Measurements from ENCODE around the gene KRT85. TPM values are rescaled to one million over a fixed set of nuclear protein-coding genes. Genes with fewer than 3 reads are reported as not detected.

Gene KRT85
- total RNA-seq, 2 experiments from 2014 or later = not detected

DNA sequence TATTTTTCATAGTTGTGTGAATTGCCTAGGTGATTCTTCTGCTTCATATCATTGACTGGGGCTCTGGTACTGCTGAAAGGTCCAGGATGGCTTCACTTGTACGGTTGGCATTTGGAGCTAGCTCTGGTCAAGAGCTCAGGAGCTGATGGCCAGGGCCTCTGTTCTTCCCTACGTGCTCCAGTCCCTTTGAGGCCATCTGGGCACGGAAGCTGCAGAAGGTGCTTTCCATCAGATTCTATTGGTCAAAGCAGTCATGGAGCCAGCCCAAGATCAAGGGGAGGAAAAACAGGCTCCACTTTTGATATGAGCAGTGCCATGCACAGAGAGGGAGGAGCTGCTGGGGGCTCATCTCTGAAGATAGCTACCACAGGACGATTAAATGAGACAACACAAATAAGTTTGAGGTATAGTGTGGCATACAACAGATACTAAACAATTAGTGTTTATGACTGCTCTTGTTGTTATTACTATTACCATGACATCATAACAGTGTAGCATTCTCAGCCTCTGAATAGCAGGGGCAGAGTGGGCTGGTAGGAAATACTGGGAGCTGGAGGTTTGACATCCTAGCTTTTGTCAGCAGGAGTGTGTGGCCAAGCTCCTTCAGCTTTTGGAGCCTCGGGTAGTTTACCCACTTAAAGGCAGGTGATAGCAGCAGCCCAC, 56.5 kb downstream of the KRT85 start:
- Mint-ChIP-seq H3K27ac (no peak overlapping the region), H3K36me3 (ENCODE audit: low read depth) (no peaks in the 10 kb centered on the region), H3K4me3 (no peak overlapping the region), H3K9me3 (no peaks in the 10 kb centered on the region), H3K4me1 (peaks cover 13% of the 10 kb centered on the region), H3K27me3 (peaks cover 69% of the 10 kb centered on the region)
- POLR2A ChIA-PET = interaction anchor here (1.4 kb wide), 1 partner anchor 16 kb away, joined by 4 read pairs; no protein-coding TSS in a partner anchor
- DNase-seq = no peak
- CTCF ChIA-PET = interaction anchor here (0.8 to 7.1 kb wide), 7 partner anchors 11 to 154 kb away, joined by 3 to 50 read pairs (median 3); no protein-coding TSS in a partner anchor

Other genes with a start within 250 kb of the KRT85 start
- not detected for gene KRT80, start 175.5 kb downstream of the KRT85 start, total RNA-seq
- gene KRT7, start 134.2 kb downstream of the KRT85 start, total RNA-seq = 1 to 10 TPM; 9.1 to 9.3 TPM
- under 1 TPM; 0.23 to 0.30 TPM for gene KRT86, start 92.8 kb downstream of the KRT85 start, total RNA-seq
- gene KRT81, start 75.9 kb downstream of the KRT85 start, total RNA-seq = not detected
- gene KRT83, start 46.1 kb downstream of the KRT85 start, total RNA-seq = not detected
- not detected for gene KRT84, start 18.2 kb upstream of the KRT85 start, total RNA-seq
- not detected for gene KRT82, start 38.9 kb upstream of the KRT85 start, total RNA-seq
- not detected for gene KRT75, start 66.9 kb upstream of the KRT85 start, total RNA-seq
- not detected for gene KRT6B, start 84.7 kb upstream of the KRT85 start, total RNA-seq
- not detected for gene KRT6C, start 106.3 kb upstream of the KRT85 start, total RNA-seq
- gene KRT6A, start 125.8 kb upstream of the KRT85 start, total RNA-seq = not detected
- not detected for gene KRT5, start 152.9 kb upstream of the KRT85 start, total RNA-seq
- not detected for gene KRT71, start 185.7 kb upstream of the KRT85 start, total RNA-seq
- gene KRT74, start 206.4 kb upstream of the KRT85 start, total RNA-seq = not detected
- gene KRT72, start 234.0 kb upstream of the KRT85 start, total RNA-seq = not detected

All from activated CD4-positive, alpha-beta memory T cell treated with anti-CD3 and anti-CD28 coated beads, Interleukin-2, amount 10 ng/mL, durations not matched to agents 7 days and 5 days (primary cell).